ENCODE data around the gene SGMS1. TPM values are rescaled to one million over a fixed set of nuclear protein-coding genes. Genes with fewer than 3 reads are reported as not detected.
A peak's percentile ranks its signal among the peaks of the same experiment; 100 is the strongest.

The SGMS1 gene
- total RNA-seq, 4 donors from 2014 or later = 107 to 234 (median 134) TPM

DNA sequence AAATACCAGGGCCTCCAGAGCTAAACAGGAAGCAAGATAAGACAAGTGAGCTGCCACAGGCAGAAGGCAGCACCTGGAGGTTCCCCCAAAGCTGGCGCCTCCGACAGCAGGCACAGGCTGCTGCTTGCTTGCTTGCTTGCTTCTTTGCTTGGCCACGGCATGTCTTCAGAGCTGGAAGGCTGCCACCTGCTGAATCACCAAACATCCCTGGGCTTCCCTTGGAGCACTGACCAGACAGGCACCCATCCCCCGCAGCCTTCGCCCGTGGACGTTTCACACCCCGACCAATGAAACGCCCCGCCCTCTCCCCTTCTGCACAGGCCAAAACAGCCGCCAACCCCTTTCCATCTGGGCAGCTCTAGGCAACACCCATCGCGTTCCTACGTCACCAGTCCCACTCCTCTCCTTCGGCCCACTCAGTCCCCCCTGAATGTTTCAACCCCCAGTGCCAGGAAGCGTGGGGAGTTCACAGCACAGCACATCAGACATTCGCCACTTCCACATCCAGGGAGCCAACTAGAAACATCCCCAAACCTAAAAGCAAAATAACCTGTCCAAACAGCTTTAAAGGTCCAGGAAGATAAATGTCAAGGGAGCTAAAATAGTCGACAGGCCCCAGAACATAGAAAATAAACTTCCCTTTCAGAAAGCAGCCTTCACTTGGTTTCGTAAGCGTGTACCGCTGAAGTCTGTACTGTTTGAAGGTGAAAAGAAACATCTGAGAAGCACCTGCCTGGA, 1.6 kb downstream of the SGMS1 start:
- Histone ChIP-seq H3K4me3 (peak overlapping the region; percentile 83 to 94 (median 87)), H3K9me3 (no peaks in the 10 kb centered on the region), H3K4me1 (peaks cover 0 to 41% (median 22%) of the 10 kb centered on the region in 4 donors), H3K36me3 (no peaks in the 10 kb centered on the region), H3K27me3 (no peaks in the 10 kb centered on the region), H3K27ac (peak overlapping the region; percentile 96 to 100 (median 96))
- peak; percentile 96 to 99 for DNase-seq (ENCODE audit: low spot score in 2 of 2)
- peak; percentile 45 to 81 for TF ChIP-seq EP300 (IDR thresholded peaks at IDR 0.05)
- TF ChIP-seq, protein P1, sequence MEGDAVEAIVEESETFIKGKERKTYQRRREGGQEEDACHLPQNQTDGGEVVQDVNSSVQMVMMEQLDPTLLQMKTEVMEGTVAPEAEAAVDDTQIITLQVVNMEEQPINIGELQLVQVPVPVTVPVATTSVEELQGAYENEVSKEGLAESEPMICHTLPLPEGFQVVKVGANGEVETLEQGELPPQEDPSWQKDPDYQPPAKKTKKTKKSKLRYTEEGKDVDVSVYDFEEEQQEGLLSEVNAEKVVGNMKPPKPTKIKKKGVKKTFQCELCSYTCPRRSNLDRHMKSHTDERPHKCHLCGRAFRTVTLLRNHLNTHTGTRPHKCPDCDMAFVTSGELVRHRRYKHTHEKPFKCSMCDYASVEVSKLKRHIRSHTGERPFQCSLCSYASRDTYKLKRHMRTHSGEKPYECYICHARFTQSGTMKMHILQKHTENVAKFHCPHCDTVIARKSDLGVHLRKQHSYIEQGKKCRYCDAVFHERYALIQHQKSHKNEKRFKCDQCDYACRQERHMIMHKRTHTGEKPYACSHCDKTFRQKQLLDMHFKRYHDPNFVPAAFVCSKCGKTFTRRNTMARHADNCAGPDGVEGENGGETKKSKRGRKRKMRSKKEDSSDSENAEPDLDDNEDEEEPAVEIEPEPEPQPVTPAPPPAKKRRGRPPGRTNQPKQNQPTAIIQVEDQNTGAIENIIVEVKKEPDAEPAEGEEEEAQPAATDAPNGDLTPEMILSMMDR (IDR thresholded peaks at IDR 0.05) = peak in 2 of 5 experiments; percentile 12 to 45
- peak; percentile 59 to 63 for TF ChIP-seq POLR2A (IDR thresholded peaks at IDR 0.05)
- 1 to 2% methylated on average over 18 to 21 of the region's 21 CpGs for WGBS, 2 donors

DNA sequence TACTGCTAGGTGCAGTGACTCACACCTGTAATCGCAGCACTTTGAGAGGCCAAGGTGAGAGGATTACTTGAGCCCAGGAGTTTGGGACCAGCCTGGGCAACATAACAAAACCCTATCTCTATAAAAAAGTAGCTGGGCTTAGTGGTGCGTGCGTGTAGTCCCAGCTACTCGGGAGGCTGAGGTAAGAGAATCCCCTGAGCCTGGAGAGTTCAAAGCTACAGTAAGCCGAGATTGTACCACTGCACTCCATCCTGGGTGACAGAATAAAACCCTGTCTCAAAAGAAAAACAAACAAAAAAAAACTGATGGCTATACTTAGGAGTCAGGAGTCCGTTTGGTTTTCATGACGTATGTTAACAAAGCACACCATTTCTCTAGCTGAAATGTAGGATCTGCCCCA, 2.9 kb downstream of the SGMS1 start:
- Histone ChIP-seq H3K9me3 (no peaks in the 10 kb centered on the region), H3K4me1 (peaks cover 0 to 38% (median 22%) of the 10 kb centered on the region in 4 donors), H3K27me3 (no peaks in the 10 kb centered on the region), H3K27ac (peak overlapping the region in 1 of 4 donors; percentile 100), H3K36me3 (no peaks in the 10 kb centered on the region), H3K4me3 (no peak overlapping the region)
- WGBS, 2 donors = 78 to 80% methylated on average over 7 of the region's 7 CpGs
- TF ChIP-seq, protein P1 (IDR thresholded peaks at IDR 0.05) = no peak
- TF ChIP-seq EP300 (IDR thresholded peaks at IDR 0.05) = no peak
- no peak for DNase-seq (ENCODE audit: low spot score in 2 of 2)

DNA sequence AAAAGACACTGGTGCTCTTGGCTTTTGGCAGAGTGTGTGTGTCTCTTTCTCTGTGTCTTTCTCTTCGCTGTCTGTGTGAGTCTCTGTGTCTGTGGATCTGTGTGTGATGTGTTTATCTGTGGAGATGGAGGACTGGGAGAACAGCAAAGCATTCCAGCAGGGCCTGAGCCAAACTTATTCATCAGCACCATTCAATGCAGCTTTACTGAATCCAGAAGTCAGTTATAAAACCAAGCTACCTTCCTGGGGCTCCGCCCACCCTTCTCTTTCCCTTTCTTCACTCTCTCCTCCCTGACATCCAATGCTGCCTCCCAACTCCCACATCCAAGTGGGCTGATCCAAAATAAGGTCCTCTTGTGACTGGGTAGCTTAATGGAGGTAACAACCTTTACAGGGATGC, 3.9 kb downstream of the SGMS1 start:
- no peak overlapping the region for H3K4me3 ChIP-seq
- H3K27ac ChIP-seq = peak overlapping the region in 1 of 4 donors; percentile 2
- 93 to 96% methylated on average over 2 of the region's 2 CpGs for WGBS, 2 donors
- H3K9me3 ChIP-seq = no peaks in the 10 kb centered on the region
- H3K27me3 ChIP-seq = no peaks in the 10 kb centered on the region
- DNase-seq (ENCODE audit: low spot score in 2 of 2) = no peak
- H3K36me3 ChIP-seq = no peaks in the 10 kb centered on the region
- TF ChIP-seq EP300 (IDR thresholded peaks at IDR 0.05) (no peak), POLR2A (IDR thresholded peaks at IDR 0.05) (no peak)
- TF ChIP-seq, protein P1 (IDR thresholded peaks at IDR 0.05) = no peak
- H3K4me1 ChIP-seq = peaks cover 0 to 33% (median 20%) of the 10 kb centered on the region in 4 donors

DNA sequence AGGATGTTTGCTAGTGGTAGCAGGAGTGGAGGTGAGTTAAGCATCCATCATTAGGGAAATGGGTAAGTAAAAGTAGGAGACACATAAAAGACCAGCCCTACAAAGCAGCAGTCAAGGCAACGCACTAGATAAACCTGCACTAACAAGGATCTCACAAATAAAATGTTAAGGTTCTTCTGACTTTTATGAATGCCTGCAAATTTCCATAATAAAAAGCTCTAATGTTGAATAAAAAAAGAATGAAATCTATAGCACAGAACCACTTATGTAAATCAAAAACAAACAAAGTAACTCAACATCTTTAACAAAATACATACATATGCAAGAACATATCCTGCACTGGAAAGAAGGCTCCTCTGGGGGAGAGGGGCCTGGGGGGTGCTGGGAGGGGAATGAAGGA, 4.6 kb downstream of the SGMS1 start:
- Histone ChIP-seq H3K4me1 (peaks cover 0 to 35% (median 20%) of the 10 kb centered on the region in 4 donors), H3K9me3 (no peaks in the 10 kb centered on the region), H3K27ac (no peak overlapping the region), H3K4me3 (no peak overlapping the region), H3K27me3 (no peaks in the 10 kb centered on the region), H3K36me3 (no peaks in the 10 kb centered on the region)
- no peak for DNase-seq (ENCODE audit: low spot score in 2 of 2)
- TF ChIP-seq, protein P1 (IDR thresholded peaks at IDR 0.05) = no peak
- TF ChIP-seq POLR2A (IDR thresholded peaks at IDR 0.05) (no peak), EP300 (IDR thresholded peaks at IDR 0.05) (no peak)
- WGBS, 2 donors = 85 to 100% methylated on average over 1 of the region's 1 CpG

DNA sequence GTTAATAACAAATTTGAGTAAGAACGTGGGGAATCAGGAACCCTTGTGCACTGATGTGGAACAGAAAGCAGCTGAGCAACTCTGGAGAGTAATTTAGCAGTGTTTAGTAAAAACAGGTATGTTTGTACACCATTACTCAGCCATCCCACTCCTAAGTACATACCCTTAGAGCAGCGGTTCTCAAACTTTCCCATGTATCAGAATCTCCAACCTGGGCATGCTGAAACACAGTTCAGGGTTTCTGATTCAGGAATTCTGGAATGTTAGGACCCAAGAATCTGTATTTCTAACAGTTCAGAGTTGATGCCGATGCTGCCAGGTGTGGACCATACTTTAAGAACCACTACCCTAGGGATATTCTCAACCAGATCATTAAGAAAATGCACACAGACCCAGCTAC, 5.1 kb downstream of the SGMS1 start:
- Histone ChIP-seq H3K4me1 (peaks cover 0 to 40% (median 20%) of the 10 kb centered on the region in 4 donors), H3K36me3 (no peaks in the 10 kb centered on the region), H3K27me3 (no peaks in the 10 kb centered on the region), H3K4me3 (no peak overlapping the region), H3K27ac (no peak overlapping the region), H3K9me3 (no peaks in the 10 kb centered on the region)
- DNase-seq (ENCODE audit: low spot score in 2 of 2) = no peak
- TF ChIP-seq EP300 (IDR thresholded peaks at IDR 0.05) = no peak
- TF ChIP-seq, protein P1 (IDR thresholded peaks at IDR 0.05) = no peak
- no peak for TF ChIP-seq POLR2A (IDR thresholded peaks at IDR 0.05)
- 80 to 83% methylated on average over 3 of the region's 3 CpGs for WGBS, 2 donors
